OCI-LY3 (cell line): Measurements from ENCODE around the gene RBM23.
A peak's percentile ranks its signal among the peaks of the same experiment; 100 is the strongest.
"Not testable (repeated sequence)": the region's sequence is repeated elsewhere in the genome, so short reads cannot be mapped to it uniquely, and the experiment has no call there.

Source experiments
- H2AFZ ChIP-seq: fragments of 200-600, 300-600 bp; shearing (Covaris generic); 2 replicates; pipeline ENCODE4 v1.6.0; 2014; ENCODE audit warnings: antibody characterized with exemption, low read depth, low read length
- H3K27ac ChIP-seq: fragments of 200-600, 300-600 bp; sonication (generic); 2 replicates; pipeline ENCODE4 v1.5.1; 2014; ENCODE audit warnings: mild to moderate bottlenecking, low read length, moderate library complexity, mixed read lengths
- H3K27me3 ChIP-seq: fragments of 200-600, 300-600 bp; sonication (generic); 2 replicates; pipeline ENCODE4 v1.6.1; 2014; ENCODE audit warnings: low read depth, low read length, mixed read lengths
- H3K36me3 ChIP-seq: fragments of 200-600, 300-600 bp; sonication (generic); replicated peaks from 2 replicates; pipeline ENCODE3; 2014; ENCODE audit warnings: low read depth, low read length, mixed read lengths
- H3K4me1 ChIP-seq: fragments of 300-600, 200-600 bp; sonication (generic); 2 replicates; pipeline ENCODE4 v1.6.1; 2014; ENCODE audit warnings: low read length, mixed read lengths
- H3K4me2 ChIP-seq: fragments of 200-600, 300-600 bp; sonication (generic); 2 replicates; pipeline ENCODE4 v1.6.1; 2014; ENCODE audit warnings: low read length, mixed read lengths
- H3K4me3 ChIP-seq: fragments of 300-600, 200-600 bp; sonication (generic); 2 replicates; pipeline ENCODE4 v1.5.1; 2014; ENCODE audit warnings: antibody characterized with exemption, mild to moderate bottlenecking, low read length, moderate library complexity
- H3K79me2 ChIP-seq: fragments of 300-600, 200-600 bp; shearing (Covaris generic); 2 replicates; pipeline ENCODE4 v1.6.1; 2014; ENCODE audit warnings: mild to moderate bottlenecking, low read length, mixed read lengths
- H3K9ac ChIP-seq: fragments of 300-600, 200-600 bp; shearing (Covaris generic); 2 replicates; pipeline ENCODE4 v1.6.0; 2014; ENCODE audit warnings: mild to moderate bottlenecking, low read length, moderate library complexity
- H3K9me3 ChIP-seq: fragments of 200-600, 300-600 bp; shearing (Covaris generic); 2 replicates; pipeline ENCODE4 v1.6.1; 2014; ENCODE audit warnings: low read length, mixed read lengths; ENCODE audit not compliant: insufficient read depth
- H4K20me1 ChIP-seq: fragments of 200-600, 300-600 bp; sonication (generic); 2 replicates; pipeline ENCODE4 v1.6.1; 2016; ENCODE audit warnings: low read length, mixed read lengths; ENCODE audit not compliant: insufficient read depth
- EZH2phosphoT487 ChIP-seq: fragments of 200-600 bp; shearing (Covaris generic); IDR thresholded peaks from 2 replicates; pipeline ENCODE4 v1.6.1; 2018; ENCODE audit warnings: antibody characterized with exemption, mixed run types, low read depth
- TF ChIP-seq, protein P1 (sequence below): fragments of 200-600, 300-600 bp; sonication (generic); IDR thresholded peaks from 2 replicates; pipeline ENCODE4 v1.5.1; 2014; ENCODE audit warnings: antibody characterized with exemption, low read length, low read depth

RBM23 gene

DNA sequence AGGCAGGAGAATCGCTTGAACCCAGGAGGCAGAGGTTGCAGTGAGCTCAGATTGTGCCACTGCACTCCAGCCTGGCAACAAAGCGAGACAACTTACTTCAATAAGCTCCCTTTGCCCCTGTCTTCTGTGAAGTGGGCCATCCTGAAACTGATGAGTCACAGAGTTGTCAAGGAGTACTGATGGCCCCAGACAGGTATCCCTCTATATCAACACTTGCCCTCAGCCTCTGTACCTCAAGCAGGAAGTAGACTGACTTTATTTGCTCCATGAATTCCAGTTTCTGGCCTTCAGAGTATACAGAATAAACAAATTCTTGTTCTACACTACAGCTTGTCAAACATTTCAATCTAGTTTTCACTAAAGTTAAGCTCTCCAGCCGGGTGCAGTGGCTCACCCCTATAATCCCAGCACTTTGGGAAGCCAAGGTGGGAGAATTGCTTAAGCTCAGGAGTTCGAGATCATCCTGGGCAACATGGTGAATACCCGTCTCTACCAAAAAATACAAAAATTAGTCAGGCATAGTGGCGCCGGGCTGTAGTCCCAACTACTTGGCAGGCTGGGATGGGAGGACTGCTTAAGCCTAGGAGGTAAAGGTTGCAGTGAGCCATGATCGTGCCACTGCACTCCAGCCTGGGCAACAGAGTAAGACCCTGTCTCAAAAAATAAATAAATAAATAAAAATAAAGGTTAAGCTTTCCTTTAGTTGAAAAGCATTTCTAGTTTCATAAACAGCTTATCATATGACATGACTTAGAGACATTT lies 63.8 kb downstream of the RBM23 start:
- no peak overlapping the region for H2AFZ ChIP-seq
- peaks cover 12% of the 10 kb centered on the region for H3K4me1 ChIP-seq
- H3K9ac ChIP-seq: no peak overlapping the region
- no peak overlapping the region for H3K27ac ChIP-seq
- no peaks in the 10 kb centered on the region for H3K9me3 ChIP-seq
- H3K4me2 ChIP-seq: no peak overlapping the region
- no peak for TF ChIP-seq EZH2phosphoT487
- TF ChIP-seq, protein P1, sequence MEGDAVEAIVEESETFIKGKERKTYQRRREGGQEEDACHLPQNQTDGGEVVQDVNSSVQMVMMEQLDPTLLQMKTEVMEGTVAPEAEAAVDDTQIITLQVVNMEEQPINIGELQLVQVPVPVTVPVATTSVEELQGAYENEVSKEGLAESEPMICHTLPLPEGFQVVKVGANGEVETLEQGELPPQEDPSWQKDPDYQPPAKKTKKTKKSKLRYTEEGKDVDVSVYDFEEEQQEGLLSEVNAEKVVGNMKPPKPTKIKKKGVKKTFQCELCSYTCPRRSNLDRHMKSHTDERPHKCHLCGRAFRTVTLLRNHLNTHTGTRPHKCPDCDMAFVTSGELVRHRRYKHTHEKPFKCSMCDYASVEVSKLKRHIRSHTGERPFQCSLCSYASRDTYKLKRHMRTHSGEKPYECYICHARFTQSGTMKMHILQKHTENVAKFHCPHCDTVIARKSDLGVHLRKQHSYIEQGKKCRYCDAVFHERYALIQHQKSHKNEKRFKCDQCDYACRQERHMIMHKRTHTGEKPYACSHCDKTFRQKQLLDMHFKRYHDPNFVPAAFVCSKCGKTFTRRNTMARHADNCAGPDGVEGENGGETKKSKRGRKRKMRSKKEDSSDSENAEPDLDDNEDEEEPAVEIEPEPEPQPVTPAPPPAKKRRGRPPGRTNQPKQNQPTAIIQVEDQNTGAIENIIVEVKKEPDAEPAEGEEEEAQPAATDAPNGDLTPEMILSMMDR: no peak
- no peaks in the 10 kb centered on the region for H4K20me1 ChIP-seq
- H3K79me2 ChIP-seq: no peaks in the 10 kb centered on the region
- H3K36me3 ChIP-seq: no peaks in the 10 kb centered on the region
- H3K27me3 ChIP-seq: no peaks in the 10 kb centered on the region
- no peak overlapping the region for H3K4me3 ChIP-seq

DNA sequence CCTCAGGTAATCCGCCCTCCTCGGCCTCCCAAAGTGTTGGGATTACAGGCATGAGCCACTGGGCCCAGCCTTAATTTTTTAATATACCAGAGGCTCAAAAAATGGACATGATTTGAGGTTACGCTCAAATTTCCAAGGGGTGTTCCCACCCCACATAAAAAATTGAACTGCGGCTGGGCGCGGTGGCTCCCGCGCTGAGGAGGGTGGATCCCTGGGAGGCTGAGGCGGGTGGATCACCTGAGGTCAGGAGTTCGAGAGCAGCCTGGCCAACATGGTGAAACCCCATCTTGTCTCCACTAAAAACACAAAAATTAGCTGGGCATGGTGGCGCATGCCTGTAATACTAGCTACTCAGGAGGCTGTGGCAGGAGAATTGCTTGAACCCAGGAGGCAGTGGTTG lies 64.7 kb downstream of the RBM23 start:
- H3K27me3 ChIP-seq, H3K36me3 ChIP-seq, H3K4me3 ChIP-seq, H3K79me2 ChIP-seq, H4K20me1 ChIP-seq, H3K27ac ChIP-seq, H3K4me2 ChIP-seq, H2AFZ ChIP-seq, H3K9me3 ChIP-seq, H3K9ac ChIP-seq: not testable (repeated sequence)
- H3K4me1 ChIP-seq: peaks cover 12% of the 10 kb centered on the region

DNA sequence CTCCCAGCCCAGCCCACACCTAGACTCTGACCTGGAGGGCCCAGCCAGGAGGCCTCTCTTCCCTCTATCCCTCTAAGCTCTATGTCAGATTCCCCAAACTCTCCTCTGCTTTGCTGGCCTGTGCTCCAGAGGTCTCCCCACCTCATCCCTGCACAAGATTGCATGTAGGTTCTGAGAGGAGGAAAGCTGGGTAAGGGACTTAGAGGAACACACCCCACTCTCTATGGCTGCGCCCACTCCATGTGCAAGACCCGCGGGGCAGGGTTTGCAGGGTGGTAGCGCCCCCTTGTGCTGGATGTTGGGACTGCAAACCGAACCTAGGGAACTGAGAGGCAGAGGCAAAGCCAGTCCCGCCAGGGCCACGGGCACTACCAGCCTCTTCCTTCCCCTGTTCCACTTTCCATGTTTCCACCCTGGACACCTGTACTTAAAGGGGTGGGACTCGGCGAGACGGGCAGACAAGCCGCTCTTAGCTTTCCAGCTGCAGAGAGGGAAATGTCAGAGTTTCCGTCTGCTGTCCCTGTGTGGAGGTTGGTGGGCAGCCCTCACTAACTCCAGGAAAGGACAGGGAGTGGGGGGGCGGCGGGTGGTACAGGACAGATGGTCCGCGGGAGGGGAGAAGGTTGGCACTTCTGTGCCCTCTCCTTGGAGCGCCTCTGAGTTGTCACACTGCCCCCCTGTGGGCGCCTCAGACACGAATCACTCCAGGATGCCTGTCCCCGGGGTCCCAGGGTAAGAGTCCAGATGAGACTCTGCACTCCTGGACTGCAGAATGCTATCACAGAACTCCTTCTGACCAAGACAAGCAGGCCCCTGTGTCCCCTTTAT lies 65.8 kb downstream of the RBM23 start:
- peak overlapping the region; percentile 94 for H2AFZ ChIP-seq

DNA sequence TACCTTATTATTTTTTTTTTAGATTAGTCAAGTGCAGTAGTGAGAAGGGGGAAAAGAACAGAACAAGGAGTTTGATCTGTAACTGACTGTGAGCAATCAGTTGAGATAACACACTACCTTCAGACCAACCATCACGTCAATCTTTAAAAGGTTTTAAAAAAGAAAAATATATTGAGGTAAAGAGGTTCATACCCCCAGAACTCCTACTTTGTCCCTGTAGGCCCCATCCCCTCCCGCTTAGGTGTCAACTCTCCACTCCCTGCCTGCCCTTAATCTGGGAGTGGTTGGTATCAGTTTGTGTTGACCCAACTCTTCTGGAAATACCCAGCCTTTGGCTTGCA lies 66.4 kb downstream of the RBM23 start:
- H3K27me3 ChIP-seq: no peaks in the 10 kb centered on the region
- H3K9me3 ChIP-seq: no peaks in the 10 kb centered on the region
- peak overlapping the region; percentile 93; the same call in 1 of the 2 replicates for H3K4me3 ChIP-seq
- H3K4me2 ChIP-seq: peak overlapping the region; percentile 100
- H4K20me1 ChIP-seq: no peaks in the 10 kb centered on the region
- H3K36me3 ChIP-seq: no peaks in the 10 kb centered on the region
- H3K79me2 ChIP-seq: no peaks in the 10 kb centered on the region
- H3K4me1 ChIP-seq: peaks cover 4% of the 10 kb centered on the region
- H3K9ac ChIP-seq: peak overlapping the region; percentile 97; the same call in 1 of the 2 replicates
- no peak for TF ChIP-seq EZH2phosphoT487
- TF ChIP-seq, protein P1: no peak
- H2AFZ ChIP-seq: peak overlapping the region; percentile 94
- no peak overlapping the region for H3K27ac ChIP-seq

More for the DNA sequence above, 65.8 kb downstream of the RBM23 start:
- H3K27me3 ChIP-seq: no peaks in the 10 kb centered on the region
- TF ChIP-seq, protein P1: peak; percentile 82
- TF ChIP-seq EZH2phosphoT487: no peak
- H3K4me2 ChIP-seq: peak overlapping the region; percentile 100
- H3K36me3 ChIP-seq: no peaks in the 10 kb centered on the region
- peak overlapping the region; percentile 97 for H3K9ac ChIP-seq
- H3K79me2 ChIP-seq: no peaks in the 10 kb centered on the region
- no peaks in the 10 kb centered on the region for H4K20me1 ChIP-seq
- H3K4me3 ChIP-seq: peak overlapping the region; percentile 93
- H3K4me1 ChIP-seq: peaks cover 4% of the 10 kb centered on the region
- H3K9me3 ChIP-seq: no peaks in the 10 kb centered on the region
- H3K27ac ChIP-seq: peak overlapping the region; percentile 62

DNA sequence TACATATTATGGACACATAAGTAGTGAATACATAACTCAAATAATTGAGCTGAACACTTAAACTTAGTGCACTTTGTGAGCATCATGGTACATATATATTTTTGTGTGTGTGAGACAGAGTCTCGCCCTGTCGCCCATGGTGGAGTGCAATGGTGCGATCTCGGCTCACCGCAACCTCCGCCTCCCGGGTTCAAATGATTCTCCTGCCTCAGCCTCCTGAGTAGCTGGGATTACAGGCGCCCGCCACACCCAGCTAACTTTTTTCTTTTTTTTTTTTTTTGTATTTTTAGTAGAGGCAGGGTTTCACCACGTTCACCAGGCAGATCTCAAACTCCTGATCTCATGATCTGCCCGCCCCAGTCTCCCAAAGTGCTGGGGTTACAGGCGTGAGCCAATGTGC lies 66.8 kb downstream of the RBM23 start:
- not testable (repeated sequence) for H3K4me2 ChIP-seq, H3K4me3 ChIP-seq, H3K9ac ChIP-seq, H3K9me3 ChIP-seq, H2AFZ ChIP-seq, H3K36me3 ChIP-seq, H3K4me1 ChIP-seq, H3K79me2 ChIP-seq, H3K27me3 ChIP-seq, H3K27ac ChIP-seq, H4K20me1 ChIP-seq
